GM19025 (cell line): ENCODE results near the gene OR4D10.

ENCODE experiments used
- ATAC-seq: cut with Tn5 transposase; IDR thresholded peaks from one replicate; pipeline ENCODE4 v1.9.1; 2021; ENCODE audit warnings: mild to moderate bottlenecking, low read depth, moderate library complexity; ENCODE audit not compliant: unreplicated experiment

The OR4D10 gene

GRCh38 chr11:59520741-59521140 lies 47.6 kb downstream of the OR4D10 start:
- no peak for ATAC-seq

GRCh38 chr11:59523541-59523940 lies 50.4 kb downstream of the OR4D10 start:
- ATAC-seq, result no peak

GRCh38 chr11:59528711-59529110 lies 55.6 kb downstream of the OR4D10 start:
- no peak for ATAC-seq
